IMR-90 (cell line): ENCODE data around the gene PRC1. TPM values are rescaled to one million over a fixed set of nuclear protein-coding genes. Genes with fewer than 3 reads are reported as not detected.

ENCODE experiments used
- ATAC-seq: fragments of 200-7000 bp; cut with Tn5 transposase; 2 replicates; pipeline ENCODE4 v1.9.1; 2020; ENCODE audit warnings: low read depth, mild to moderate bottlenecking, moderate library complexity
- Bru-seq: library from RNA; stranded (reverse); fragments of 400-500 nt; gene quantifications from one replicate; lab custom pipeline; 2021; lab: Mats Ljungman, UMichigan
- BruChase-seq, 2 experiments: library from RNA; stranded (reverse); fragments of 400-500 nt; gene quantifications; one replicate each; lab custom pipeline; 2021; lab: Mats Ljungman, UMichigan
- BruUV-seq: library from RNA; stranded (reverse); fragments of 400-500 nt; replicated peaks from 2 replicates; lab custom pipeline; 2021; lab: Mats Ljungman, UMichigan
- CTCF ChIA-PET: fragments of 300-600 bp; formaldehyde crosslinking; extraction: SDS; loops from one replicate; lab custom pipeline; 2021; ENCODE audit warnings: antibody characterized with exemption; lab: Yijun Ruan, JAX
- POLR2A ChIA-PET: fragments of 300-600 bp; sonication (Branson Sonifier 250); formaldehyde crosslinking; loops from one replicate; lab custom pipeline; 2022; ENCODE audit warnings: antibody characterized with exemption; ENCODE audit not compliant: unreplicated experiment; lab: Charles Lee
- DNase-seq: peaks from one replicate; pipeline ENCODE4 v3.0.0; 2013
- H2AFZ ChIP-seq: replicated peaks from 2 replicates; pipeline ENCODE3; 2013; ENCODE audit warnings: low read length, mild to moderate bottlenecking; ENCODE audit not compliant: poor library complexity
- H2AK5ac ChIP-seq: 2 replicates; pipeline ENCODE4 v1.6.1; 2013; ENCODE audit warnings: low read depth, low read length, inconsistent platforms
- H2AK9ac ChIP-seq: replicated peaks from 2 replicates; pipeline ENCODE3; 2013; ENCODE audit warnings: mild to moderate bottlenecking, low read depth, low read length, moderate library complexity; ENCODE audit not compliant: poor library complexity
- H2BK120ac ChIP-seq: 2 replicates; pipeline ENCODE4 v1.6.1; 2013; ENCODE audit warnings: low read depth, low read length, inconsistent platforms
- H2BK15ac ChIP-seq: 3 replicates; pipeline ENCODE4 v1.6.1; 2013; ENCODE audit warnings: low read depth, low read length, inconsistent platforms
- H2BK20ac ChIP-seq: 2 replicates; pipeline ENCODE4 v1.6.1; 2013; ENCODE audit warnings: low read depth, mild to moderate bottlenecking, inconsistent platforms, low read length, moderate library complexity
- H2BK5ac ChIP-seq: 2 replicates; pipeline ENCODE4 v1.6.1; 2013; ENCODE audit warnings: mild to moderate bottlenecking, low read depth, low read length, inconsistent platforms; ENCODE audit not compliant: poor library complexity, severe bottlenecking
- H3K14ac ChIP-seq: replicated peaks from 2 replicates; pipeline ENCODE4 v1.6.1; 2013; ENCODE audit warnings: low read depth, low read length, inconsistent platforms
- H3K18ac ChIP-seq: 2 replicates; pipeline ENCODE4 v1.6.1; 2013; ENCODE audit warnings: low read depth, low read length, control low read depth
- H3K23ac ChIP-seq: 2 replicates; pipeline ENCODE4 v1.6.1; 2013; ENCODE audit warnings: low read depth, low read length, inconsistent platforms
- H3K27ac ChIP-seq: 2 replicates; pipeline ENCODE4 v1.5.1; 2013; ENCODE audit warnings: mild to moderate bottlenecking, control low read depth, low read length; ENCODE audit not compliant: insufficient read depth
- H3K27me3 ChIP-seq: 2 replicates; pipeline ENCODE4 v1.6.1; 2013; ENCODE audit warnings: low read length; ENCODE audit not compliant: control insufficient read depth, insufficient read depth
- H3K36me3 ChIP-seq: 2 replicates; pipeline ENCODE4 v1.6.1; 2013; ENCODE audit warnings: low read length, mixed read lengths; ENCODE audit not compliant: control insufficient read depth, insufficient read depth
- H3K4ac ChIP-seq: 2 replicates; pipeline ENCODE4 v1.6.1; 2013; ENCODE audit warnings: low read depth, low read length, inconsistent platforms
- H3K4me1 ChIP-seq: 2 replicates; pipeline ENCODE4 v1.6.1; 2013; ENCODE audit warnings: low read length, mixed read lengths; ENCODE audit not compliant: control insufficient read depth, insufficient read depth
- H3K4me2 ChIP-seq: 2 replicates; pipeline ENCODE4 v1.6.1; 2013; ENCODE audit warnings: low read depth, mild to moderate bottlenecking, control low read depth, low read length, moderate library complexity
- H3K4me3 ChIP-seq: 2 replicates; pipeline ENCODE4 v1.5.1; 2013; ENCODE audit warnings: low read depth, mild to moderate bottlenecking, control low read depth, low read length, moderate library complexity; ENCODE audit not compliant: insufficient read depth
- H3K56ac ChIP-seq: 2 replicates; pipeline ENCODE4 v1.6.1; 2013; ENCODE audit warnings: low read length, inconsistent platforms; ENCODE audit not compliant: insufficient read depth; ENCODE audit errors: extremely low read depth
- H3K79me1 ChIP-seq, 2 experiments: 2 replicates each; pipeline ENCODE4 v1.6.1; 2013; ENCODE audit warnings: low read length in 2 of 2, inconsistent platforms in 1 of 2, low read depth in 1 of 2
- H3K9ac ChIP-seq: 2 replicates; pipeline ENCODE4 v1.6.1; 2013; ENCODE audit warnings: low read depth, low read length, control low read depth
- H3K9me1 ChIP-seq: 2 replicates; pipeline ENCODE4 v1.6.1; 2013; ENCODE audit warnings: low read length, inconsistent platforms; ENCODE audit not compliant: insufficient read depth
- H3K9me3 ChIP-seq: 2 replicates; pipeline ENCODE4 v1.6.1; 2013; ENCODE audit warnings: low read length; ENCODE audit not compliant: control insufficient read depth, insufficient read depth
- H4K20me1 ChIP-seq: 2 replicates; pipeline ENCODE4 v1.6.1; 2013; ENCODE audit warnings: low read length, inconsistent platforms; ENCODE audit not compliant: insufficient read depth
- H4K5ac ChIP-seq: 2 replicates; pipeline ENCODE4 v1.6.1; 2013; ENCODE audit warnings: mild to moderate bottlenecking, low read depth, low read length, control low read depth
- H4K8ac ChIP-seq, 2 experiments: 2 replicates each; pipeline ENCODE4 v1.6.1; 2013; ENCODE audit warnings: low read depth in 2 of 2, low read length in 2 of 2, control low read depth in 1 of 2, inconsistent platforms in 1 of 2
- H4K91ac ChIP-seq: 2 replicates; pipeline ENCODE4 v1.6.1; 2013; ENCODE audit warnings: low read depth, low read length, inconsistent platforms; ENCODE audit not compliant: insufficient read depth
- CEBPB ChIP-seq: IDR thresholded peaks from 2 replicates; pipeline ENCODE4 v1.6.1; 2012; ENCODE audit warnings: low read depth, low read length, improper control_type of control experiment
- MAFK ChIP-seq: IDR thresholded peaks from 2 replicates; pipeline ENCODE4 v1.6.1; 2012; ENCODE audit warnings: low read depth, low read length, improper control_type of control experiment
- MXI1 ChIP-seq: IDR thresholded peaks from 2 replicates; pipeline ENCODE4 v1.6.1; 2012; ENCODE audit warnings: low read depth, mild to moderate bottlenecking, low read length, moderate library complexity, borderline replicate concordance
- NFE2L2 ChIP-seq: fragments of 150-350 bp; IDR thresholded peaks from 2 replicates; pipeline ENCODE4 v1.6.1; 2016; ENCODE audit warnings: low read depth, mild to moderate bottlenecking, low read length
- POLR2A ChIP-seq: IDR thresholded peaks from 2 replicates; pipeline ENCODE4 v1.6.1; 2012; ENCODE audit warnings: mild to moderate bottlenecking, low read depth, low read length
- RCOR1 ChIP-seq: IDR thresholded peaks from 2 replicates; pipeline ENCODE4 v1.6.1; 2012; ENCODE audit warnings: mild to moderate bottlenecking, low read length, improper control_type of control experiment; ENCODE audit not compliant: insufficient replicate concordance
- RFX5 ChIP-seq: IDR thresholded peaks from 2 replicates; pipeline ENCODE4 v1.8.0; 2012; ENCODE audit warnings: low read depth, mild to moderate bottlenecking, low read length, moderate library complexity
- WGBS, 2 experiments: methylation state at CpG; one replicate each; pipeline versions ENCODE4 v1.1.5 to v1.1.7; 2013; ENCODE audit warnings: missing lambda C conversion rate in 2 of 2; ENCODE audit not compliant: insufficient read length in 1 of 2; ENCODE audit errors: extremely low coverage in 2 of 2; 5-methylcytosine and 5-hydroxymethylcytosine counted together
- dilution Hi-C: fragments of 300-500 bp; cut with HindIII; formaldehyde crosslinking; loops from one replicate; pipeline ENCODE4 v1.14.3; 2018; ENCODE audit warnings: low sequenced_read_pairs; ENCODE audit not compliant: unreplicated experiment
- in situ Hi-C: fragments of 300-500 bp; cut with MboI; formaldehyde crosslinking; loops from 3 replicates; pipeline ENCODE4 v1.14.3; 2019; ENCODE audit warnings: low sequenced_read_pairs, inconsistent platforms, mixed read lengths
- intact Hi-C: fragments of 100-400 bp; cut with micrococcal nuclease; formaldehyde crosslinking; loops from 2 replicates; pipeline ENCODE4 v1.10.0; 2022
- long read RNA-seq: library from polyadenylated mRNA; unstranded; transcript quantifications from one replicate; pipeline ENCODE4 v2.0.0, GENCODE V29; 2021; ENCODE audit not compliant: unreplicated experiment
- polyA plus RNA-seq, 3 experiments: library from polyadenylated mRNA; depleted of rRNA; stranded (reverse); fragments of >200 nt; gene quantifications; 2 replicates each; pipeline ENCODE4 v1.2.3, GENCODE V29; 2012; ENCODE audit warnings: low replicate concordance in 1 of 3
- total RNA-seq: library from RNA; depleted of rRNA; stranded (reverse); fragments of >200 nt; gene quantifications from 2 replicates; pipeline ENCODE4 v1.2.3, GENCODE V29; 2012; rRNA removed
- TF ChIP-seq, protein P1 (sequence below): conservative IDR thresholded peaks from 2 replicates; pipeline ENCODE4 v1.5.1; 2012; ENCODE audit warnings: mild to moderate bottlenecking, low read depth, low read length, improper control_type of control experiment
- TF ChIP-seq, protein P2 (sequence below): fragments of 150-350 bp; IDR thresholded peaks from 2 replicates; pipeline ENCODE4 v1.6.1; 2017; ENCODE audit warnings: mild to moderate bottlenecking, antibody characterized with exemption, low read length, low read depth

Gene PRC1, protein sequence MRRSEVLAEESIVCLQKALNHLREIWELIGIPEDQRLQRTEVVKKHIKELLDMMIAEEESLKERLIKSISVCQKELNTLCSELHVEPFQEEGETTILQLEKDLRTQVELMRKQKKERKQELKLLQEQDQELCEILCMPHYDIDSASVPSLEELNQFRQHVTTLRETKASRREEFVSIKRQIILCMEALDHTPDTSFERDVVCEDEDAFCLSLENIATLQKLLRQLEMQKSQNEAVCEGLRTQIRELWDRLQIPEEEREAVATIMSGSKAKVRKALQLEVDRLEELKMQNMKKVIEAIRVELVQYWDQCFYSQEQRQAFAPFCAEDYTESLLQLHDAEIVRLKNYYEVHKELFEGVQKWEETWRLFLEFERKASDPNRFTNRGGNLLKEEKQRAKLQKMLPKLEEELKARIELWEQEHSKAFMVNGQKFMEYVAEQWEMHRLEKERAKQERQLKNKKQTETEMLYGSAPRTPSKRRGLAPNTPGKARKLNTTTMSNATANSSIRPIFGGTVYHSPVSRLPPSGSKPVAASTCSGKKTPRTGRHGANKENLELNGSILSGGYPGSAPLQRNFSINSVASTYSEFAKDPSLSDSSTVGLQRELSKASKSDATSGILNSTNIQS
- total RNA-seq (148 and 208 TPM in 2 replicates), polyA plus RNA-seq (2012; rRNA removed) (131 and 132 TPM in 2 replicates), Bru-seq, nascent RNA (percentile 39 among the genes with signal in this experiment), BruChase-seq, experiment 1, labeled RNA remaining after a 6-hour chase (percentile 64 among the genes with signal in this experiment), BruChase-seq, experiment 2, labeled RNA remaining after a 2-hour chase (percentile 57 among the genes with signal in this experiment)
- polyA plus RNA-seq (2012; cell fraction: cytosol; rRNA removed) = 52.1 and 66.7 TPM in 2 replicates
- polyA plus RNA-seq (2012; cell fraction: nucleus; rRNA removed; ENCODE audit: low replicate concordance) = 96.3 and 151 TPM in 2 replicates
- long read RNA-seq, partial matches to known transcripts = 5 of 13 reads
- long read RNA-seq, other reads (novel, unspliced or antisense) = 7 of 13 reads

DNA sequence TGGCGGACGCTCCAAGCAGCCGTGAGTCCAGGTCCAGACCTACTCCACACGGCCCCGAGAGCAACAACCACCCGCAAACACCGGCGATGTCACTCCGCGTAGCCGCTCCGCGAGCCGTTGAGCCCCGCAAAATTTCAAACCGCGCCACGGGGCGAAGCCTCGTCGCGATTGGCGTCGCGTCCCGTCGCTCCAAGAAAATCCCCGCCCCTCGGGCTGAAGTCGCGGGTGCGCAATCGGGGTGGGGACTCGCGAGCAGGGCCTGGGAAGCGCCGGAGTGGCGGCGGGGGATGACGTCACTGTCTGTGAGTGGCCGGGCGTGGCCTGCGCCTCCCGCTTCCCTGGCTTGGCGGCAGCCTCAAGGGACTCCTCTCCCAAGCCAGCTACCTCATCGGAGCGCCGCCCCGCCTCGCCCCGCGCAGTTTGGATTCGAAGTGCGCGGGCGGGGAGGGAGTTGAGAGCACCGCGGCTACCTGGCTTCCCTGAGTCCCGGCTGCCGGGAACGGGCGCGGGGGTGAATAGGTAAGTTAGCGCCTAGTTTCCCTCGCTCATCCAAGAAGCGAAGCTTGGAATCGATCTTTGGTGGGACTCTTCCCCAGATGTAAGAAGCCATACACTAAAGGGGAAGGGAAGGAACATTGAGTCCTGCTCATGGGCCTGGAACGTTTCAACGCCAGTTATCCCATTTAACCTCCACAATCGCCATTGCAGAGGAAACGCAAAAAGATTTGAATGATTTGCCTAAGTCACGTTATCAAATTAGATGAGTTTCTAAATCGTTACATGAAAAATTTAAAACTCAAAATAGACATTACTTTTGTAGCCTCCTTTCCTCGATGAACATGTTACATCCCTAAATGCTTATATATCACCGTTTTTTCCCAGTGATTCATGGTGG is at the start of gene PRC1:
PRC1 (minus strand) TSS at position 119 of the 895 bp plus-strand sequence; CDS start at position 1, 118 bp downstream.
- H2BK20ac ChIP-seq = no peak within 1 kb of the TSS
- peak within 1 kb of the TSS; percentile 89 for H4K91ac ChIP-seq
- CTCF ChIA-PET = interaction anchor here (0.6 kb wide), 1 partner anchor 55 kb away, joined by 6 read pairs; no protein-coding TSS in a partner anchor
- peak within 1 kb of the TSS; percentile 52 for H2AK9ac ChIP-seq
- H3K79me1 ChIP-seq = peaks cover 5 to 15% of the 10 kb centered on the region in 2 experiments; a peak in 3 of 4 replicates
- H3K4ac ChIP-seq = peak within 1 kb of the TSS; percentile 90
- H2BK120ac ChIP-seq = peak within 1 kb of the TSS; percentile 70
- intact Hi-C loops (loop anchor here (2.0 kb wide), 1 partner anchor 38 kb away; no protein-coding TSS in a partner anchor), dilution Hi-C loops (no loop called here), in situ Hi-C loops (loop anchor here (25.0 kb wide), 2 partner anchors 1818 to 1993 kb away; no protein-coding TSS in a partner anchor)
- H3K4me2 ChIP-seq = peak within 1 kb of the TSS; percentile 98
- H3K36me3 ChIP-seq = peaks cover 10% of the 10 kb centered on the region
- ATAC-seq (peak; percentile 98), DNase-seq (peak; percentile 97)
- H3K56ac ChIP-seq = peak within 1 kb of the TSS; percentile 85
- WGBS, 2 experiments = 1% methylated on average over 27 of the region's 75 CpGs; no CpG with 5 or more reads in 1 of the 2 experiments
- H3K9ac ChIP-seq = peak within 1 kb of the TSS; percentile 88
- no peaks in the 10 kb centered on the region for H3K9me1 ChIP-seq
- peak within 1 kb of the TSS; percentile 83 for H2BK5ac ChIP-seq
- no peaks in the 10 kb centered on the region for H3K27me3 ChIP-seq
- no peaks in the 10 kb centered on the region for H4K20me1 ChIP-seq
- H2AFZ ChIP-seq = peak within 1 kb of the TSS; percentile 99
- peak within 1 kb of the TSS; percentile 81; the same call in 1 of the 2 replicates for H3K23ac ChIP-seq
- peak within 1 kb of the TSS; percentile 15 for H4K5ac ChIP-seq
- H3K18ac ChIP-seq = 0 out of 2 replicates have a peak within 1 kb of the TSS, but pooled peaks have one; percentile 13
- no peaks in the 10 kb centered on the region for H3K4me1 ChIP-seq
- peak within 1 kb of the TSS; percentile 75; the same call in 1 of the 2 replicates for H2AK5ac ChIP-seq
- H4K8ac ChIP-seq = peak within 1 kb of the TSS; percentile 64 to 70
- peak within 1 kb of the TSS; percentile 72 for H3K27ac ChIP-seq
- peak within 1 kb of the TSS; percentile 96 for H3K4me3 ChIP-seq
- H3K14ac ChIP-seq = peak within 1 kb of the TSS; percentile 83
- H3K9me3 ChIP-seq = no peaks in the 10 kb centered on the region
- POLR2A ChIA-PET = interaction anchor here (0.5 kb wide), 1 partner anchor 282 kb away, joined by 8 read pairs; no protein-coding TSS in a partner anchor
- no peak within 1 kb of the TSS; the same call in 2 of the 3 replicates for H2BK15ac ChIP-seq
- no TSS peak for BruUV-seq
- TF ChIP-seq RFX5 = no peak
- no peak for TF ChIP-seq RCOR1
- TF ChIP-seq MXI1 = peak; percentile 81
- TF ChIP-seq POLR2A = peak; percentile 83
- TF ChIP-seq, protein P1, sequence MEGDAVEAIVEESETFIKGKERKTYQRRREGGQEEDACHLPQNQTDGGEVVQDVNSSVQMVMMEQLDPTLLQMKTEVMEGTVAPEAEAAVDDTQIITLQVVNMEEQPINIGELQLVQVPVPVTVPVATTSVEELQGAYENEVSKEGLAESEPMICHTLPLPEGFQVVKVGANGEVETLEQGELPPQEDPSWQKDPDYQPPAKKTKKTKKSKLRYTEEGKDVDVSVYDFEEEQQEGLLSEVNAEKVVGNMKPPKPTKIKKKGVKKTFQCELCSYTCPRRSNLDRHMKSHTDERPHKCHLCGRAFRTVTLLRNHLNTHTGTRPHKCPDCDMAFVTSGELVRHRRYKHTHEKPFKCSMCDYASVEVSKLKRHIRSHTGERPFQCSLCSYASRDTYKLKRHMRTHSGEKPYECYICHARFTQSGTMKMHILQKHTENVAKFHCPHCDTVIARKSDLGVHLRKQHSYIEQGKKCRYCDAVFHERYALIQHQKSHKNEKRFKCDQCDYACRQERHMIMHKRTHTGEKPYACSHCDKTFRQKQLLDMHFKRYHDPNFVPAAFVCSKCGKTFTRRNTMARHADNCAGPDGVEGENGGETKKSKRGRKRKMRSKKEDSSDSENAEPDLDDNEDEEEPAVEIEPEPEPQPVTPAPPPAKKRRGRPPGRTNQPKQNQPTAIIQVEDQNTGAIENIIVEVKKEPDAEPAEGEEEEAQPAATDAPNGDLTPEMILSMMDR = no peak
- TF ChIP-seq, protein P2, sequence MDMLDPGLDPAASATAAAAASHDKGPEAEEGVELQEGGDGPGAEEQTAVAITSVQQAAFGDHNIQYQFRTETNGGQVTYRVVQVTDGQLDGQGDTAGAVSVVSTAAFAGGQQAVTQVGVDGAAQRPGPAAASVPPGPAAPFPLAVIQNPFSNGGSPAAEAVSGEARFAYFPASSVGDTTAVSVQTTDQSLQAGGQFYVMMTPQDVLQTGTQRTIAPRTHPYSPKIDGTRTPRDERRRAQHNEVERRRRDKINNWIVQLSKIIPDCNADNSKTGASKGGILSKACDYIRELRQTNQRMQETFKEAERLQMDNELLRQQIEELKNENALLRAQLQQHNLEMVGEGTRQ = peak; percentile 50
- TF ChIP-seq NFE2L2 = no peak
- peak; percentile 83 for TF ChIP-seq CEBPB
- no peak for TF ChIP-seq MAFK
